ENCODE measurements around the gene MOV10. TPM values are rescaled to one million over a fixed set of nuclear protein-coding genes. Genes with fewer than 3 reads are reported as not detected.

Gene MOV10
- polyA plus RNA-seq, 1 donor (not counting 4 experiments of a cell fraction or from before 2014, with no cell fraction given) = 28.6 TPM

DNA sequence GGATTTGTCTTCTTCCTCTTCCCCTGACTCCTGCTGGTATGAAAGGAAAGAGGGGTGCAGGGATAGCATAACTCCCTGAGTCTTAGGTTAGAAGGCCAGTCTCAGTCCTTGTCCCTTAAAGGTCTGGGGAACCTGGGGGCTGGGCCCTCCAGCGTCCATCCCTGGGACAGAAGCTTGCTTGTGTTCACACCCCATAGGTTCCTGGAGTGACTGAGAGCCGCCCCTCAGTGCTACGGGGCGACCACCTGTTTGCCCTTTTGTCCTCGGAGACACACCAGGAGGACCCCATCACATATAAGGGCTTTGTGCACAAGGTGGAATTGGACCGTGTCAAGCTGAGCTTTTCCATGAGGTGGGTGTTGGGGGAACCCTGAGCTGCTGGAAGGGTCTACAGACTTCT, 19.4 kb downstream of the MOV10 start:
- Histone ChIP-seq H4K20me1 (ENCODE audit: control insufficient read depth, extremely low read depth, insufficient read depth, low read length) (no peaks in the 10 kb centered on the region), H3K79me2 (ENCODE audit: control insufficient read depth, insufficient read depth, low read length) (no peaks in the 10 kb centered on the region), H3K27ac (ENCODE audit: control insufficient read depth, insufficient read depth, low read length) (no peak overlapping the region), H3K36me3 (ENCODE audit: control insufficient read depth in 2 of 2, extremely low read depth in 1 of 2, insufficient read depth in 2 of 2, low read length in 2 of 2) (peaks cover 24% of the 10 kb centered on the region in 2 experiments), H3K9me3 (ENCODE audit: control insufficient read depth, low read depth, low read length) (no peaks in the 10 kb centered on the region), H3K9me1 (ENCODE audit: control insufficient read depth, extremely low read depth, insufficient read depth, low read length) (no peaks in the 10 kb centered on the region), H3K9ac (ENCODE audit: control insufficient read depth, extremely low read depth, insufficient read depth, low read length) (no peak overlapping the region), H3K27me3 (ENCODE audit: control insufficient read depth, extremely low read depth, insufficient read depth, low read length) (no peaks in the 10 kb centered on the region), H3K4me3 (ENCODE audit: control insufficient read depth in 2 of 3, extremely low read depth in 1 of 3, insufficient read depth in 2 of 3, low read depth in 1 of 3, low read length in 3 of 3) (no peak overlapping the region), H2AFZ (ENCODE audit: control insufficient read depth, low read length) (no peak overlapping the region), H3K4me2 (ENCODE audit: control insufficient read depth, extremely low read depth, insufficient read depth, low read depth, low read length) (no peak overlapping the region), H3K4me1 (ENCODE audit: control insufficient read depth, extremely low read depth, insufficient read depth, low read length) (no peaks in the 10 kb centered on the region)
- DNase-seq (ENCODE audit: low read depth, low spot score) (no peak), FAIRE-seq (no peak)
- no peak for TF ChIP-seq CTCF (optimal IDR thresholded peaks at IDR 0.05 in 1 of 3, IDR thresholded peaks at IDR 0.05 in 1 of 3, conservative IDR thresholded peaks at IDR 0.05 in 1 of 3; ENCODE audit: extremely low read depth in 1 of 3, insufficient read depth in 2 of 3, low read length in 3 of 3)
- no peak for TF ChIP-seq EZH2 (IDR thresholded peaks at IDR 0.05; ENCODE audit: low read length)
- dilution Hi-C loops (cut with MboI; ENCODE audit: extremely low pct_ligation_motif_present, low sequenced_read_pairs) = no loop called here

GRCh38 chr1:112694363-112694929, 20.0 kb downstream of the MOV10 start:
- no peak for FAIRE-seq
- no peaks in the 10 kb centered on the region for H4K20me1 ChIP-seq (ENCODE audit: control insufficient read depth, extremely low read depth, insufficient read depth, low read length)
- H3K9ac ChIP-seq (ENCODE audit: control insufficient read depth, extremely low read depth, insufficient read depth, low read length) = no peak overlapping the region
- no peaks in the 10 kb centered on the region for H3K79me2 ChIP-seq (ENCODE audit: control insufficient read depth, insufficient read depth, low read length)
- H3K4me3 ChIP-seq (ENCODE audit: control insufficient read depth in 2 of 3, extremely low read depth in 1 of 3, insufficient read depth in 2 of 3, low read depth in 1 of 3, low read length in 3 of 3) = no peak overlapping the region
- H3K9me3 ChIP-seq (ENCODE audit: control insufficient read depth, low read depth, low read length) = no peaks in the 10 kb centered on the region
- H3K9me1 ChIP-seq (ENCODE audit: control insufficient read depth, extremely low read depth, insufficient read depth, low read length) = no peaks in the 10 kb centered on the region
- peaks cover 4% of the 10 kb centered on the region for H3K4me1 ChIP-seq (ENCODE audit: control insufficient read depth, extremely low read depth, insufficient read depth, low read length)
- no peak overlapping the region for H3K27ac ChIP-seq (ENCODE audit: control insufficient read depth, insufficient read depth, low read length)
- no peak overlapping the region for H2AFZ ChIP-seq (ENCODE audit: control insufficient read depth, low read length)
- dilution Hi-C loops (cut with MboI; ENCODE audit: extremely low pct_ligation_motif_present, low sequenced_read_pairs) = no loop called here
- peaks cover 26% of the 10 kb centered on the region in 2 experiments for H3K36me3 ChIP-seq (ENCODE audit: control insufficient read depth in 2 of 2, extremely low read depth in 1 of 2, insufficient read depth in 2 of 2, low read length in 2 of 2)
- no peak overlapping the region for H3K4me2 ChIP-seq (ENCODE audit: control insufficient read depth, extremely low read depth, insufficient read depth, low read depth, low read length)
- TF ChIP-seq CTCF (optimal IDR thresholded peaks at IDR 0.05 in 1 of 3, IDR thresholded peaks at IDR 0.05 in 1 of 3, conservative IDR thresholded peaks at IDR 0.05 in 1 of 3; ENCODE audit: extremely low read depth in 1 of 3, insufficient read depth in 2 of 3, low read length in 3 of 3) (no peak), EZH2 (IDR thresholded peaks at IDR 0.05; ENCODE audit: low read length) (no peak)
- no peaks in the 10 kb centered on the region for H3K27me3 ChIP-seq (ENCODE audit: control insufficient read depth, extremely low read depth, insufficient read depth, low read length)
- no peak for DNase-seq (ENCODE audit: low read depth, low spot score)
